Left ventricle myocardium inferior (tissue), 1 donor: ENCODE results near the gene WDR33. TPM values are rescaled to one million over a fixed set of nuclear protein-coding genes. Genes with fewer than 3 reads are reported as not detected.

Source experiments
- DNase-seq: peaks from one replicate; pipeline ENCODE4 v3.0.0-alpha.2; 2020
- H3K27ac ChIP-seq: fragments of 200-600 bp; replicated peaks from 2 replicates; pipeline ENCODE4 v1.8.0; 2021
- H3K27me3 ChIP-seq: fragments of 200-600 bp; 2 replicates; pipeline ENCODE4 v1.8.0; 2021; ENCODE audit warnings: low read depth
- H3K36me3 ChIP-seq: fragments of 200-600 bp; 2 replicates; pipeline ENCODE4 v1.8.0; 2021
- H3K4me1 ChIP-seq: fragments of 200-600 bp; 2 replicates; pipeline ENCODE4 v1.8.0; 2021
- H3K4me3 ChIP-seq: fragments of 200-600 bp; 2 replicates; pipeline ENCODE4 v1.8.0; 2021; ENCODE audit warnings: mild to moderate bottlenecking, moderate library complexity
- H3K9me3 ChIP-seq: fragments of 200-600 bp; replicated peaks from 2 replicates; pipeline ENCODE4 v1.8.0; 2021
- CTCF ChIP-seq: fragments of 200-600 bp; IDR thresholded peaks from 2 replicates; pipeline ENCODE4 v1.8.0; 2021; ENCODE audit warnings: antibody characterized with exemption, mild to moderate bottlenecking, borderline replicate concordance
- intact Hi-C: fragments of 100-400 bp; cut with micrococcal nuclease; formaldehyde crosslinking; loops from one replicate; pipeline ENCODE4 v1.11.0; 2022
- total RNA-seq: library from RNA; stranded (reverse); fragmentation: NEBNext Ultra II Directional; extraction: Animal tissue kit (Norgen Biotek cat#: 25700); gene quantifications from one replicate; pipeline ENCODE4 v1.2.1, GENCODE V29; 2021
- donor health status: DM: no; HTN: yes; CAD: no; lungs with severe emphysema.

The WDR33 gene
- total RNA-seq, 1 donor from 2014 or later = 38.9 TPM

- Histone ChIP-seq H3K4me3 (peak overlapping the region; percentile 94), H3K9me3 (peaks cover 3% of the 10 kb centered on the region), H3K36me3 (peaks cover 22% of the 10 kb centered on the region), H3K27me3 (no peaks in the 10 kb centered on the region), H3K27ac (peak overlapping the region; percentile 99), H3K4me1 (peaks cover 95% of the 10 kb centered on the region)
- TF ChIP-seq CTCF = no peak
- DNase-seq = no peak
- intact Hi-C loops = no loop called here
Measured at GRCh38 chr2:127670957-127671290, 140.0 kb downstream of the WDR33 start.

- H3K9me3 ChIP-seq = peaks cover 3% of the 10 kb centered on the region
- peaks cover 22% of the 10 kb centered on the region for H3K36me3 ChIP-seq
- peak overlapping the region; percentile 99 for H3K27ac ChIP-seq
- H3K4me3 ChIP-seq = peak overlapping the region; percentile 94
- intact Hi-C loops = no loop called here
- H3K27me3 ChIP-seq = no peaks in the 10 kb centered on the region
- H3K4me1 ChIP-seq = peaks cover 95% of the 10 kb centered on the region
- TF ChIP-seq CTCF = no peak
- DNase-seq = no peak
Measured at GRCh38 chr2:127670055-127670956, 140.7 kb downstream of the WDR33 start.

- peak overlapping the region; percentile 99 for H3K27ac ChIP-seq
- peaks cover 97% of the 10 kb centered on the region for H3K4me1 ChIP-seq
- H3K9me3 ChIP-seq = peaks cover 3% of the 10 kb centered on the region
- H3K36me3 ChIP-seq = peaks cover 22% of the 10 kb centered on the region
- H3K27me3 ChIP-seq = peaks cover 2% of the 10 kb centered on the region
- no peak for DNase-seq
- no peak for TF ChIP-seq CTCF
- intact Hi-C loops = no loop called here
- peak overlapping the region; percentile 17 for H3K4me3 ChIP-seq
Measured at GRCh38 chr2:127669056-127669455, 141.9 kb downstream of the WDR33 start.

GRCh38 chr2:127665267-127665893 is 145.6 kb downstream of the WDR33 start:
- intact Hi-C loops = no loop called here
- Histone ChIP-seq H3K9me3 (peaks cover 3% of the 10 kb centered on the region), H3K4me3 (peak overlapping the region; percentile 62), H3K36me3 (peaks cover 15% of the 10 kb centered on the region), H3K4me1 (peaks cover 97% of the 10 kb centered on the region), H3K27me3 (peaks cover 7% of the 10 kb centered on the region), H3K27ac (peak overlapping the region; percentile 99)
- no peak for DNase-seq
- no peak for TF ChIP-seq CTCF

GRCh38 chr2:127664895-127665225 is 146.1 kb downstream of the WDR33 start:
- peak overlapping the region; percentile 99 for H3K27ac ChIP-seq
- H3K9me3 ChIP-seq = peaks cover 3% of the 10 kb centered on the region
- no peak for TF ChIP-seq CTCF
- H3K4me1 ChIP-seq = peaks cover 97% of the 10 kb centered on the region
- peaks cover 7% of the 10 kb centered on the region for H3K27me3 ChIP-seq
- intact Hi-C loops = no loop called here
- DNase-seq = no peak
- peak overlapping the region; percentile 62 for H3K4me3 ChIP-seq
- H3K36me3 ChIP-seq = peaks cover 11% of the 10 kb centered on the region
